ENCODE measurements around the gene CFLAR. TPM values are rescaled to one million over a fixed set of nuclear protein-coding genes. Genes with fewer than 3 reads are reported as not detected.

CFLAR gene
- total and polyA plus RNA-seq, 2 of the 13 experiments (the other 11 are each of a cell fraction or from before 2014, with no cell fraction given), result 43.8 to 92.1 TPM

DNA sequence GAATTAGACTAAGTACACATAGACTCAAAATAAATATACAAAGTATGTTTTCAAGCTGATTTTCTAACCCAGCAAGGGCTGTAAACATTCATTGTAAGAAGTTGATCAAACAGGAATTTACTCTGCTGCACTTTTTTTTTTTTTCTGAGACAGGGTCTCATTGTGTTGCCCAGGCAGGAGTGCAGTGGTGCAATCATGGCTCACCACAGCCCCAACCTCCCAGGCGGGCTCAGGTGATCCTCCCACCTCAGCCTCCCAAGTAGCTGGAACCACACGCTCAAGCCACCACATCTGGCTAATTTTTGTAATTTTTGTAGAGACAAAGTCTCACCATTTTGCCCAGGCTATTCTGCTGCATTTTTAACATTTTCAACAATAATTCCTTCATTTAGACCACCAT is 8.3 kb upstream of the CFLAR start:
- H3K27ac ChIP-seq (ENCODE audit: extremely low read length, insufficient read depth, low read length), result no peak overlapping the region
- BruUV-seq (replicated peaks), result no TSS peak
- ChIA-PET POLR2A (interaction anchor here (0.8 to 1.6 kb wide), 2 partner anchors 9 to 11 kb away, joined by 4 to 11 read pairs; partner anchors contain the start of gene CFLAR), CTCF (ENCODE audit: low intra/inter-chr PET ratio, low total read pairs) (no interaction called here)
- no peaks in the 10 kb centered on the region for H3K36me3 ChIP-seq (replicated peaks in 1 of 2; ENCODE audit: control insufficient read depth in 1 of 2, insufficient read depth in 2 of 2, low read length in 2 of 2)
- peaks cover 28% of the 10 kb centered on the region for H3K4me1 ChIP-seq (ENCODE audit: insufficient read depth, low read length)
- no peak overlapping the region for H2AFZ ChIP-seq (ENCODE audit: low read length)
- DNase-seq (ENCODE audit: low spot score) (peak; percentile 77), ATAC-seq (peak; percentile 75), FAIRE-seq (no peak)
- WGBS (ENCODE audit: low lambda C conversion rate), result 77% methylated on average over 2 of the region's 2 CpGs
- intact Hi-C loops (cut with micrococcal nuclease; ENCODE audit: unreplicated experiment) (no loop called here), in situ Hi-C loops (cut with HindIII; ENCODE audit: extremely low pct_ligation_motif_present, low pct_unique_long_range_greater_than_20kb) (no loop called here)
- no peaks in the 10 kb centered on the region for H4K20me1 ChIP-seq (ENCODE audit: insufficient read depth, low read length)
- no peak overlapping the region for H3K4me3 ChIP-seq (replicated peaks in 1 of 3; ENCODE audit: insufficient read depth in 1 of 3, low read depth in 2 of 3, low read length in 3 of 3)
- no peaks in the 10 kb centered on the region for H3K27me3 ChIP-seq (ENCODE audit: control insufficient read depth in 1 of 2, insufficient read depth in 2 of 2, low read length in 2 of 2)
- H3K4me2 ChIP-seq (ENCODE audit: low read depth, low read length), result no peak overlapping the region
- H3K9me3 ChIP-seq (ENCODE audit: low read length), result no peaks in the 10 kb centered on the region
- H3K79me2 ChIP-seq (ENCODE audit: insufficient read depth, low read length), result no peaks in the 10 kb centered on the region
- H3K9ac ChIP-seq (ENCODE audit: insufficient read depth, low read depth, low read length), result no peak overlapping the region
- TF ChIP-seq, protein P1, sequence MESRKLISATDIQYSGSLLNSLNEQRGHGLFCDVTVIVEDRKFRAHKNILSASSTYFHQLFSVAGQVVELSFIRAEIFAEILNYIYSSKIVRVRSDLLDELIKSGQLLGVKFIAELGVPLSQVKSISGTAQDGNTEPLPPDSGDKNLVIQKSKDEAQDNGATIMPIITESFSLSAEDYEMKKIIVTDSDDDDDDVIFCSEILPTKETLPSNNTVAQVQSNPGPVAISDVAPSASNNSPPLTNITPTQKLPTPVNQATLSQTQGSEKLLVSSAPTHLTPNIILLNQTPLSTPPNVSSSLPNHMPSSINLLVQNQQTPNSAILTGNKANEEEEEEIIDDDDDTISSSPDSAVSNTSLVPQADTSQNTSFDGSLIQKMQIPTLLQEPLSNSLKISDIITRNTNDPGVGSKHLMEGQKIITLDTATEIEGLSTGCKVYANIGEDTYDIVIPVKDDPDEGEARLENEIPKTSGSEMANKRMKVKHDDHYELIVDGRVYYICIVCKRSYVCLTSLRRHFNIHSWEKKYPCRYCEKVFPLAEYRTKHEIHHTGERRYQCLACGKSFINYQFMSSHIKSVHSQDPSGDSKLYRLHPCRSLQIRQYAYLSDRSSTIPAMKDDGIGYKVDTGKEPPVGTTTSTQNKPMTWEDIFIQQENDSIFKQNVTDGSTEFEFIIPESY (CRISPR knock-in tag; IDR thresholded peaks at IDR 0.05), result peak; percentile 73; the same call in 1 of the 2 replicates
- TF ChIP-seq FOXA1 (IDR thresholded peaks at IDR 0.05) (no peak), FOXA1 (CRISPR knock-in tag; IDR thresholded peaks at IDR 0.05) (peak; percentile 26; the same call in 1 of the 2 replicates), SOX5 (CRISPR knock-in tag; IDR thresholded peaks at IDR 0.05; ENCODE audit: borderline replicate concordance) (peak; percentile 48; the same call in 1 of the 2 replicates), NFIB (CRISPR knock-in tag; IDR thresholded peaks at IDR 0.05; ENCODE audit: borderline replicate concordance) (no peak), ZNF3 (CRISPR knock-in tag; IDR thresholded peaks at IDR 0.05) (peak; percentile 86; the same call in 1 of the 2 replicates), ZNF460 (CRISPR knock-in tag; IDR thresholded peaks at IDR 0.05; ENCODE audit: borderline replicate concordance) (peak; percentile 24; the same call in 1 of the 2 replicates), ZMYM3 (CRISPR knock-in tag; IDR thresholded peaks at IDR 0.05) (peak; percentile 90), PAXIP1 (CRISPR knock-in tag; conservative IDR thresholded peaks at IDR 0.05) (0 out of 2 replicates have a peak, but pooled peaks have one; percentile 20), FOXJ3 (CRISPR knock-in tag; IDR thresholded peaks at IDR 0.05; ENCODE audit: borderline replicate concordance) (peak; percentile 6; the same call in 1 of the 2 replicates), RXRB (CRISPR knock-in tag; IDR thresholded peaks at IDR 0.05; ENCODE audit: borderline replicate concordance) (peak; percentile 16; the same call in 1 of the 2 replicates), KDM3A (CRISPR knock-in tag; IDR thresholded peaks at IDR 0.05; ENCODE audit: low read depth) (no peak), KDM1A (CRISPR knock-in tag; IDR thresholded peaks at IDR 0.05) (0 out of 2 replicates have a peak, but pooled peaks have one; percentile 46), ZNF597 (CRISPR knock-in tag; IDR thresholded peaks at IDR 0.05) (no peak), FOSL2 (CRISPR knock-in tag; IDR thresholded peaks at IDR 0.05) (0 out of 2 replicates have a peak, but pooled peaks have one; percentile 9), RCOR2 (CRISPR knock-in tag; IDR thresholded peaks at IDR 0.05) (peak; percentile 84), ZNF607 (CRISPR knock-in tag; IDR thresholded peaks at IDR 0.05; ENCODE audit: borderline replicate concordance) (no peak), SALL1 (CRISPR knock-in tag; IDR thresholded peaks at IDR 0.05) (peak; percentile 27; the same call in 1 of the 2 replicates)
- TF ChIP-seq, protein P2, sequence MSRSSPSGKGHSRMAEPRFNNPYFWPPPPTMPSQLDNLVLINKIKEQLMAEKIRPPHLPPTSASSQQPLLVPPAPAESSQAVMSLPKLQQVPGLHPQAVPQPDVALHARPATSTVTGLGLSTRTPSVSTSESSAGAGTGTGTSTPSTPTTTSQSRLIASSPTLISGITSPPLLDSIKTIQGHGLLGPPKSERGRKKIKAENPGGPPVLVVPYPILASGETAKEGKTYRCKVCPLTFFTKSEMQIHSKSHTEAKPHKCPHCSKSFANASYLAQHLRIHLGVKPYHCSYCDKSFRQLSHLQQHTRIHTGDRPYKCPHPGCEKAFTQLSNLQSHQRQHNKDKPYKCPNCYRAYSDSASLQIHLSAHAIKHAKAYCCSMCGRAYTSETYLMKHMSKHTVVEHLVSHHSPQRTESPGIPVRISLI (CRISPR knock-in tag; IDR thresholded peaks at IDR 0.05; ENCODE audit: borderline replicate concordance), result peak; percentile 93
